A549 (cell line): ENCODE results near the gene OLIG2.

Experiments used
- BHLHE40 ChIP-seq: IDR thresholded peaks from 2 replicates; pipeline ENCODE4 v1.6.1; 2012; ENCODE audit warnings: low read depth, low read length, inconsistent platforms
- CEBPB ChIP-seq, 2 experiments: fragments of >200 bp in 1 of 2; sonication (Bioruptor Twin) in 1 of 2; formaldehyde crosslinking in 1 of 2; IDR thresholded peaks; 2 replicates each; pipeline ENCODE4 v1.6.1; 2012 to 2016
- CTCF ChIP-seq: fragments of >200 bp; sonication (Bioruptor Twin); formaldehyde crosslinking; IDR thresholded peaks from 3 replicates; pipeline ENCODE4 v1.5.1; 2016
- E2F6 ChIP-seq: IDR thresholded peaks from 2 replicates; pipeline ENCODE4 v1.6.1; 2012; ENCODE audit warnings: low read depth, borderline replicate concordance
- HOXA7 ChIP-seq: fragments of 250-450 bp; sonication (Bioruptor Pico); IDR thresholded peaks from 2 replicates; pipeline ENCODE4 v1.5.0; 2020; ENCODE audit warnings: mild to moderate bottlenecking, moderate library complexity
- JUNB ChIP-seq: fragments of >200 bp; sonication (Bioruptor Twin); formaldehyde crosslinking; IDR thresholded peaks from 2 replicates; pipeline ENCODE4 v1.6.1; 2016
- KDM5A ChIP-seq: fragments of 200-600 bp; sonication (generic); IDR thresholded peaks from 2 replicates; pipeline ENCODE4 v1.6.1; 2016; ENCODE audit warnings: antibody characterized with exemption, mild to moderate bottlenecking
- MAX ChIP-seq: IDR thresholded peaks from 2 replicates; pipeline ENCODE4 v1.6.1; 2012
- POLR2A ChIP-seq: IDR thresholded peaks from 2 replicates; pipeline ENCODE4 v1.6.1; 2012; ENCODE audit warnings: mild to moderate bottlenecking, low read length
- POLR2AphosphoS2 ChIP-seq: conservative IDR thresholded peaks from 2 replicates; pipeline ENCODE4 v1.6.1; 2012; ENCODE audit warnings: low read length, improper control_type of control experiment, inconsistent platforms
- RFX5 ChIP-seq: fragments of 450-650 bp; IDR thresholded peaks from 2 replicates; pipeline ENCODE4 v1.7.1; 2014; ENCODE audit warnings: antibody characterized with exemption, mild to moderate bottlenecking, moderate library complexity
- SMC3 ChIP-seq: fragments of >200 bp; sonication (Bioruptor Twin); formaldehyde crosslinking; IDR thresholded peaks from 3 replicates; pipeline ENCODE4 v1.6.1; 2018; ENCODE audit warnings: inconsistent platforms
- TF ChIP-seq, protein P1 (sequence below): fragments of 250-450 bp; sonication (Bioruptor Pico); IDR thresholded peaks from 2 replicates; pipeline ENCODE4 v1.5.0; 2020; ENCODE audit warnings: low read depth, mild to moderate bottlenecking, moderate library complexity
- TF ChIP-seq, protein P2 (sequence below): fragments of 450-650 bp; IDR thresholded peaks from 2 replicates; pipeline ENCODE4 v1.6.1; 2014; ENCODE audit warnings: antibody characterized with exemption

DNA sequence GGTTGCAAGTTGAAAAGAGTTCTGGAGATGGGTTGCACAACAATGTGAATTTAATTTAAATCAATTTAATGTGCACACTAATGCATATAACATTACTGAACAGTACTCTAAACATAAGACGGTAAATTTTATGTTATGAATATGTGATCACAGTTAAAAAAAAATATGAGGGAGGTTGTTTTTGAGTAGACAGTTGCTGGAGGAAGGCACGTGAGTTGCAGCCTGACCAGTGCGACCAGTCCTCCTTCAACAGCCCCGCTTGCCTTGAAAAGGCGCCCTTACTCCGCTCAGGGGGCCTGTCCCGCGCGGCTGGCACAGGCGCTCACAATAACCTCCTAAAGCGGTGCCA, 43.9 kb downstream of the OLIG2 start:
- TF ChIP-seq CTCF (no peak), E2F6 (no peak), POLR2A (no peak), POLR2AphosphoS2 (no peak), MAX (no peak), BHLHE40 (no peak), KDM5A (no peak), HOXA7 (CRISPR knock-in tag) (no peak), RFX5 (no peak), JUNB (no peak), CEBPB (IDR thresholded peaks at IDR 0.05) (no peak), SMC3 (no peak)
- TF ChIP-seq, protein P1, sequence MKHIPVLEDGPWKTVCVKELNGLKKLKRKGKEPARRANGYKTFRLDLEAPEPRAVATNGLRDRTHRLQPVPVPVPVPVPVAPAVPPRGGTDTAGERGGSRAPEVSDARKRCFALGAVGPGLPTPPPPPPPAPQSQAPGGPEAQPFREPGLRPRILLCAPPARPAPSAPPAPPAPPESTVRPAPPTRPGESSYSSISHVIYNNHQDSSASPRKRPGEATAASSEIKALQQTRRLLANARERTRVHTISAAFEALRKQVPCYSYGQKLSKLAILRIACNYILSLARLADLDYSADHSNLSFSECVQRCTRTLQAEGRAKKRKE (CRISPR knock-in tag), result no peak
- TF ChIP-seq, protein P2, sequence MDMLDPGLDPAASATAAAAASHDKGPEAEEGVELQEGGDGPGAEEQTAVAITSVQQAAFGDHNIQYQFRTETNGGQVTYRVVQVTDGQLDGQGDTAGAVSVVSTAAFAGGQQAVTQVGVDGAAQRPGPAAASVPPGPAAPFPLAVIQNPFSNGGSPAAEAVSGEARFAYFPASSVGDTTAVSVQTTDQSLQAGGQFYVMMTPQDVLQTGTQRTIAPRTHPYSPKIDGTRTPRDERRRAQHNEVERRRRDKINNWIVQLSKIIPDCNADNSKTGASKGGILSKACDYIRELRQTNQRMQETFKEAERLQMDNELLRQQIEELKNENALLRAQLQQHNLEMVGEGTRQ, result no peak
